K562 (cell line): ENCODE data around the gene MDFIC. TPM values are rescaled to one million over a fixed set of nuclear protein-coding genes. Genes with fewer than 3 reads are reported as not detected.

Experiments used
- ATAC-seq: fragments of 200-7000 bp; cut with Tn5 transposase; 3 replicates; pipeline ENCODE4 v1.9.1; 2020; ENCODE audit warnings: moderate library complexity
- BruUV-seq: library from RNA; stranded (reverse); fragments of 400-500 nt; replicated peaks from 2 replicates; lab custom pipeline; 2021; lab: Mats Ljungman, UMichigan
- CTCF ChIA-PET: fragments of 300-600 bp; formaldehyde crosslinking; extraction: SDS; loops from one replicate; lab custom pipeline; 2021; ENCODE audit warnings: low intra/inter-chr PET ratio; lab: Yijun Ruan, JAX
- POLR2A ChIA-PET: fragments of 300-600, 350-650 bp; sonication (Branson Sonifier 250); formaldehyde crosslinking; extraction: SDS; loops from one replicate; lab custom pipeline; 2021; ENCODE audit warnings: antibody characterized with exemption, inconsistent platforms; lab: Yijun Ruan, JAX
- DNase-seq, 4 experiments: peaks; one replicate each; pipeline versions ENCODE4 v3.0.0 to v3.0.0-alpha.2; 2011 to 2018; ENCODE audit warnings: low spot score in 3 of 4, mixed read lengths in 3 of 4; ENCODE audit errors: extremely low read depth in 1 of 4
- FAIRE-seq: peaks from 2 replicates; lab custom pipeline; 2011; peaks lifted over from hg19 to GRCh38; lab: Jason Lieb, UNC
- H2AFZ ChIP-seq: 2 replicates; pipeline ENCODE4 v1.6.0; 2011; ENCODE audit warnings: low read depth, low read length, control low read depth, inconsistent platforms
- H3K27ac ChIP-seq: fragments of 200-600 bp; 3 replicates; pipeline ENCODE4 v1.8.0; 2011; ENCODE audit warnings: low read depth, mild to moderate bottlenecking, control low read depth, inconsistent platforms, low read length, moderate library complexity, mixed read lengths; ENCODE audit errors: extremely low read depth
- H3K27me3 ChIP-seq, 2 experiments: fragments of 300-600 bp in 1 of 2; 2 replicates in 1 of 2; 3 replicates in 1 of 2; pipeline versions ENCODE4 v1.6.0 to v1.8.0; 2011; ENCODE audit warnings: inconsistent platforms in 2 of 2, low read length in 2 of 2, mild to moderate bottlenecking in 1 of 2, mixed read lengths in 1 of 2, moderate library complexity in 1 of 2; ENCODE audit not compliant: control insufficient read depth in 2 of 2, insufficient read depth in 2 of 2
- H3K36me3 ChIP-seq: fragments of 300-600 bp; 3 replicates; pipeline ENCODE4 v1.8.0; 2011; ENCODE audit warnings: mild to moderate bottlenecking, low read length, inconsistent platforms; ENCODE audit not compliant: control insufficient read depth, insufficient read depth
- H3K4me1 ChIP-seq, 2 experiments: fragments of 200-600 bp in 1 of 2; replicated peaks in 1 of 2; 2 replicates in 1 of 2; 3 replicates in 1 of 2; pipeline versions ENCODE4 v1.5.1 to v1.8.0; 2011; ENCODE audit warnings: inconsistent platforms in 2 of 2, low read length in 2 of 2, mild to moderate bottlenecking in 1 of 2, mixed read lengths in 1 of 2, moderate library complexity in 1 of 2; ENCODE audit not compliant: control insufficient read depth in 2 of 2, insufficient read depth in 2 of 2
- H3K4me2 ChIP-seq: 2 replicates; pipeline ENCODE4 v1.6.1; 2011; ENCODE audit warnings: low read length, control low read depth, inconsistent platforms, mixed read lengths; ENCODE audit not compliant: insufficient read depth
- H3K4me3 ChIP-seq: fragments of 200-600 bp; sonication (generic), shearing (Covaris generic); 2 replicates; pipeline ENCODE4 v1.5.1; 2016; ENCODE audit warnings: control low read depth, inconsistent platforms
- H3K79me2 ChIP-seq: fragments of 200-600 bp; 3 replicates; pipeline ENCODE4 v1.8.0; 2011; ENCODE audit warnings: low read length, inconsistent platforms; ENCODE audit not compliant: control insufficient read depth, insufficient read depth
- H3K9ac ChIP-seq, 2 experiments: 2 replicates each; pipeline versions ENCODE4 v1.6.0 to v1.6.1; 2011; ENCODE audit warnings: low read depth in 2 of 2, low read length in 2 of 2, control low read depth in 1 of 2, inconsistent platforms in 1 of 2, mild to moderate bottlenecking in 1 of 2, mixed read lengths in 1 of 2; ENCODE audit not compliant: insufficient read depth in 1 of 2
- H3K9me1 ChIP-seq: one replicate; pipeline ENCODE4 v1.6.0; 2011; ENCODE audit warnings: inconsistent platforms, mild to moderate bottlenecking, low read length, moderate library complexity; ENCODE audit not compliant: control insufficient read depth, insufficient read depth
- H3K9me3 ChIP-seq: replicated peaks from 2 replicates; pipeline ENCODE4 v1.5.1; 2011; ENCODE audit warnings: low read depth, low read length, inconsistent platforms; ENCODE audit not compliant: control insufficient read depth, insufficient read depth
- H4K20me1 ChIP-seq: replicated peaks from 2 replicates; pipeline ENCODE4 v1.6.1; 2011; ENCODE audit warnings: low read length, inconsistent platforms, mixed read lengths; ENCODE audit not compliant: control insufficient read depth, insufficient read depth
- ARID4B ChIP-seq: sonication (generic); formaldehyde crosslinking; IDR thresholded peaks from 2 replicates; pipeline ENCODE4 v1.8.0; 2022; ENCODE audit warnings: mild to moderate bottlenecking, missing genetic modification reagents
- BHLHE40 ChIP-seq: IDR thresholded peaks from 2 replicates; pipeline ENCODE4 v1.6.1; 2011; ENCODE audit warnings: low read length, improper control_type of control experiment
- FOSL1 ChIP-seq: fragments of 200-800 bp; sonication (Bioruptor generic); conservative IDR thresholded peaks from 2 replicates; pipeline ENCODE4 v1.6.1; 2016; ENCODE audit warnings: missing genetic modification characterization, missing compliant biosample characterization
- JUN ChIP-seq, 2 experiments: sonication (generic) in 1 of 2; formaldehyde crosslinking in 1 of 2; IDR thresholded peaks; 2 replicates each; pipeline versions ENCODE4 v1.6.1 to v1.8.0; 2012 to 2022; ENCODE audit warnings: borderline replicate concordance in 2 of 2, mild to moderate bottlenecking in 2 of 2, improper control_type of control experiment in 1 of 2, low read depth in 1 of 2, low read length in 1 of 2, missing genetic modification reagents in 1 of 2
- MTA2 ChIP-seq: fragments of 450-650 bp; IDR thresholded peaks from 2 replicates; pipeline ENCODE4 v1.6.1; 2016; ENCODE audit warnings: low read depth
- POLR2G ChIP-seq: fragments of 200-400 bp; formaldehyde crosslinking; IDR thresholded peaks from 2 replicates; pipeline ENCODE4 v1.6.1; 2017; ENCODE audit warnings: low read depth, mild to moderate bottlenecking, antibody characterized with exemption, low read length, moderate library complexity
- PURB ChIP-seq: sonication (generic); formaldehyde crosslinking; IDR thresholded peaks from 2 replicates; pipeline ENCODE4 v1.9.0; 2021; ENCODE audit warnings: low read depth, mild to moderate bottlenecking, missing genetic modification reagents
- SAFB2 ChIP-seq: fragments of 200-400 bp; formaldehyde crosslinking; IDR thresholded peaks from 2 replicates; pipeline ENCODE4 v1.6.1; 2018; ENCODE audit warnings: borderline replicate concordance, low read length, low read depth, moderate library complexity; ENCODE audit not compliant: severe bottlenecking
- UBTF ChIP-seq, 2 experiments: IDR thresholded peaks; 2 replicates each; pipeline ENCODE4 v1.6.1; 2012; ENCODE audit warnings: improper control_type of control experiment in 2 of 2, low read depth in 2 of 2, low read length in 2 of 2, borderline replicate concordance in 1 of 2
- ZNF551 ChIP-seq: fragments of 250-450 bp; sonication (Bioruptor Pico); IDR thresholded peaks from 2 replicates; pipeline ENCODE4 v1.5.0; 2021; ENCODE audit warnings: mild to moderate bottlenecking, moderate library complexity
- ZZZ3 ChIP-seq: fragments of 450-650 bp; IDR thresholded peaks from 2 replicates; pipeline ENCODE4 v1.6.1; 2016; ENCODE audit warnings: antibody characterized with exemption, mild to moderate bottlenecking, moderate library complexity
- WGBS: fragments of 100-300 bp; shearing (Covaris generic); methylation state at CpG from one replicate; pipeline ENCODE4 v1.1.6; 2016; ENCODE audit warnings: low coverage, mixed read lengths; ENCODE audit not compliant: insufficient coverage; ENCODE audit errors: missing lambda C conversion rate; 5-methylcytosine and 5-hydroxymethylcytosine counted together
- in situ Hi-C: fragments of 300-500 bp; cut with MboI; formaldehyde crosslinking; loops from 4 replicates; pipeline ENCODE4 v1.15.0; 2018; ENCODE audit warnings: inconsistent platforms, mixed read lengths
- intact Hi-C: fragments of 100-400 bp; cut with micrococcal nuclease; formaldehyde crosslinking; loops from 2 replicates; pipeline ENCODE4 v1.14.2; 2022
- polyA plus RNA-seq, 8 experiments: library from polyadenylated mRNA; depleted of rRNA in 4 of 8; stranded (reverse) in 5 of 8; unstranded in 3 of 8; fragments of >200 nt; fragmentation: Nextera tagmentation in 2 of 8; fragmentation: Illumina TruSeq in 1 of 8; extraction: Ambion mirVana in 2 of 8; extraction: Trizol in 1 of 8; gene quantifications; 2 replicates each; pipeline versions ENCODE4 v1.2.1 to v1.2.3, GENCODE V29; 2011 to 2014; ENCODE audit warnings: inconsistent platforms in 1 of 8, missing spikeins in 1 of 8
- total RNA-seq, 7 experiments: library from RNA; depleted of rRNA in 6 of 7; stranded (reverse); fragments of >200 nt in 6 of 7; fragmentation: Illumina TruSeq in 2 of 7; extraction: Trizol in 2 of 7; gene quantifications; 2 replicates each; pipeline versions ENCODE4 v1.2.1 to v1.2.3, GENCODE V29; 2011 to 2021; ENCODE audit warnings: low replicate concordance in 1 of 7
- TF ChIP-seq, protein P1 (sequence below): fragments of 250-450 bp; sonication (Bioruptor Pico); IDR thresholded peaks from 2 replicates; pipeline ENCODE4 v1.5.0; 2021; ENCODE audit warnings: mild to moderate bottlenecking, moderate library complexity

Gene MDFIC
- total and polyA plus RNA-seq, 9 of the 15 experiments (the other 6 are each of a cell fraction or from before 2014, with no cell fraction given) = 0.13 to 0.24 TPM; not detected in 7

- intact Hi-C loops = no loop called here
- DNase-seq (no peak), FAIRE-seq (no peak), ATAC-seq (no peak)
- ChIA-PET CTCF (no interaction called here), POLR2A (no interaction called here)
- Histone ChIP-seq H3K36me3 (no peaks in the 10 kb centered on the region), H3K9me1 (no peaks in the 10 kb centered on the region), H3K9me3 (no peaks in the 10 kb centered on the region), H3K4me3 (no peak overlapping the region), H4K20me1 (no peaks in the 10 kb centered on the region), H2AFZ (no peak overlapping the region), H3K9ac (no peak overlapping the region), H3K4me1 (no peaks in the 10 kb centered on the region), H3K79me2 (no peaks in the 10 kb centered on the region), H3K27ac (no peak overlapping the region), H3K27me3 (no peaks in the 10 kb centered on the region), H3K4me2 (no peak overlapping the region)
- in situ Hi-C loops = no loop called here
- BruUV-seq = no TSS peak
- 4% methylated on average over 3 of the region's 3 CpGs for WGBS
- TF ChIP-seq POLR2G (no peak), MTA2 (no peak), BHLHE40 (no peak), ARID4B (no peak), JUN (IDR thresholded peaks at IDR 0.05; ENCODE audit: borderline replicate concordance, low read depth, low read length) (no peak), JUN (CRISPR knock-in tag; IDR thresholded peaks at IDR 0.05; ENCODE audit: borderline replicate concordance) (no peak), UBTF (IDR thresholded peaks at IDR 0.05; ENCODE audit: borderline replicate concordance in 1 of 2, low read depth in 2 of 2, low read length in 2 of 2) (no peak), ZZZ3 (no peak), PURB (no peak), SAFB2 (no peak), ZNF551 (CRISPR knock-in tag) (no peak), FOSL1 (tag) (no peak)
- TF ChIP-seq, protein P1, sequence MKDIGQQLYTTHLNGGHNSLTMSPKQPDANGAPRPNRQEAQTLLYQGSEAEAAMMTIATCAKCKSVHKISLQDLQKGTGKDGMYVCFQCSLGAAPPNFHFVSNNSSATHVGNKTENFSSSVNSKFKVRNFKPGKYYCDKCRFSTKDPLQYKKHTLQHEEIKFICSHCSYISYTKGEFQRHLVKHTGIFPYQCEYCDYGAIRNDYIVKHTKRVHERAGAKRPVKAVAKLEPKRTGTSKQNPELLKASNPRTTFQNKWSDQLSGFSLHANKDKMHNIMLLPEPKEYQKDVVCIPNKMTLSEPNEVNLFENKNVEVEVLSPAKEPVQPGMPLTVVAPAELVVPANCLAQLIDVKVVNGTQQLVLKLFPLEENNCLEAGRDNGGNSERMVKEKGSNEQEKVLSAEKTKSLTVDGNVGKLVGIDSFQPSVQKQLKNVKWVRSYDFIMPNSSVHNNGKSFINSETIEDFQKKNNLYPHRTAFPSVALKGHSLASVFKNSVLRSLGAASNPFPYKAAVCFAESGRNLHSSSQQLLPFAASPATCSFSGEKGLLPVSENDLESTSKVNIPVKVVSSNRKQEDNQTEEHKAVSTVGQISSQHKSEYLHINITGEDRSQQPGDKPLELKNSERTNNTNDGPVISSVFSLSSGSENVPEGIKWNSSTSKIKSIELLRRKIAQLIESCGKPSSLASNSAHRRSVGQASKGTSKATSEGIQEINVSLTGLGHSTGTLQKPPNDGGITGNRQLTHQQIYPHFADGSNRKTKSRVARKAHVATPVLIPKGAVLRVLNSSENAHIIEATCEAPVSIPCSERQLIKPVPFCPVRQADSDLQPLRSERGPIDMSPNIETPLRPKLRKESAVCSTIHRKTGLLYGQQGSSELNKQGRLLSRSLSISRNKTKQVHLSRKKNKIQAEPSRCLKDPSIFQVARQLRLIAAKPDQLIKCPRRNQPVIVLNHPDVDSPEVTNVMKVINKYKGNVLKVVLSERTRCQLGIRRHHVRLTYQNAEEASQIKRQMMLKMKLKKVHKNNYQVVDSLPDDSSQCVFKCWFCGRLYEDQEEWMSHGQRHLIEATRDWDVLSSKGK (CRISPR knock-in tag) = no peak
Observed at GRCh38 chr7:115024276-115024675, 102.4 kb downstream of the MDFIC start.
